ENCODE data around the gene SLMAP. TPM values are rescaled to one million over a fixed set of nuclear protein-coding genes. Genes with fewer than 3 reads are reported as not detected.

Gene SLMAP
- total and polyA plus RNA-seq, 2 of the 13 experiments (the other 11 are each of a cell fraction or from before 2014, with no cell fraction given), result 24.0 to 48.3 TPM

DNA sequence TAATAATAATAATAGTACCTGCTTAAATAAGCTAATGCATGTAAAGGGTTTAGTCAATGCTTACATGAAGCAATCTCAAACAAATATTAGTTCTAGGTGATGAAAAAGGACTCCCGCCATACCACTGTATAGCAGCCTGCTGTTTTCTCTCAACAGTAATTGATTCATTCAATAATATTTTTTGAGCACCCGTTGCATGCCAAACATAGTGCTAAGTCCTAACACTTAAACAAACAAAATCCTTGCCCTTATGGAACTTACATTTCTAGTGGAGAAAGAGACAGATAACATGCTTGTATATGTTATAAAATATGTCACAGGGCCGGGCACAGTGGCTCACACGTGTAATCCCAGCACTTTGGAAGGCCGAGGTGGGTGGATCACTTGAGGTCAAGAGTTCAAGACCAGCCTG, 190.9 kb downstream of the SLMAP start (continued):
- TF ChIP-seq ZSCAN12 (CRISPR knock-in tag; IDR thresholded peaks at IDR 0.05) (no peak), KAT8 (CRISPR knock-in tag; IDR thresholded peaks at IDR 0.05) (no peak; the same call in 1 of the 2 replicates), PAX8 (CRISPR knock-in tag; IDR thresholded peaks at IDR 0.05; ENCODE audit: borderline replicate concordance) (no peak), EHMT2 (IDR thresholded peaks at IDR 0.05; ENCODE audit: borderline replicate concordance, low read depth, low read length) (no peak), ZNF616 (CRISPR knock-in tag; IDR thresholded peaks at IDR 0.05; ENCODE audit: low read depth) (no peak), PITX1 (CRISPR knock-in tag; IDR thresholded peaks at IDR 0.05) (0 out of 2 replicates have a peak, but pooled peaks have one; percentile 27), NPAS2 (CRISPR knock-in tag; IDR thresholded peaks at IDR 0.05; ENCODE audit: borderline replicate concordance) (no peak), ZNF121 (CRISPR knock-in tag; IDR thresholded peaks at IDR 0.05) (0 out of 2 replicates have a peak, but pooled peaks have one; percentile 41), HNRNPUL1 (IDR thresholded peaks at IDR 0.05; ENCODE audit: low read depth, low read length) (no peak), ZNF598 (CRISPR knock-in tag; IDR thresholded peaks at IDR 0.05; ENCODE audit: borderline replicate concordance) (no peak), ATM (IDR thresholded peaks at IDR 0.05; ENCODE audit: borderline replicate concordance) (no peak), SUZ12 (IDR thresholded peaks at IDR 0.05; ENCODE audit: low read depth, low read length) (no peak), ZNF629 (CRISPR knock-in tag; conservative IDR thresholded peaks at IDR 0.05) (no peak), ZNF768 (CRISPR knock-in tag; IDR thresholded peaks at IDR 0.05) (no peak), ARID2 (CRISPR knock-in tag; IDR thresholded peaks at IDR 0.05; ENCODE audit: borderline replicate concordance) (0 out of 2 replicates have a peak, but pooled peaks have one; percentile 51), TBX2 (CRISPR knock-in tag; IDR thresholded peaks at IDR 0.05; ENCODE audit: borderline replicate concordance) (no peak), CREM (IDR thresholded peaks at IDR 0.05) (peak; percentile 58), CREM (CRISPR knock-in tag; IDR thresholded peaks at IDR 0.05) (no peak)
- TF ChIP-seq, protein P1, sequence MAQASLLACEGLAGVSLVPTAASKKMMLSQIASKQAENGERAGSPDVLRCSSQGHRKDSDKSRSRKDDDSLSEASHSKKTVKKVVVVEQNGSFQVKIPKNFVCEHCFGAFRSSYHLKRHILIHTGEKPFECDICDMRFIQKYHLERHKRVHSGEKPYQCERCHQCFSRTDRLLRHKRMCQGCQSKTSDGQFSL (CRISPR knock-in tag; IDR thresholded peaks at IDR 0.05), result no peak
- TF ChIP-seq, protein P2, sequence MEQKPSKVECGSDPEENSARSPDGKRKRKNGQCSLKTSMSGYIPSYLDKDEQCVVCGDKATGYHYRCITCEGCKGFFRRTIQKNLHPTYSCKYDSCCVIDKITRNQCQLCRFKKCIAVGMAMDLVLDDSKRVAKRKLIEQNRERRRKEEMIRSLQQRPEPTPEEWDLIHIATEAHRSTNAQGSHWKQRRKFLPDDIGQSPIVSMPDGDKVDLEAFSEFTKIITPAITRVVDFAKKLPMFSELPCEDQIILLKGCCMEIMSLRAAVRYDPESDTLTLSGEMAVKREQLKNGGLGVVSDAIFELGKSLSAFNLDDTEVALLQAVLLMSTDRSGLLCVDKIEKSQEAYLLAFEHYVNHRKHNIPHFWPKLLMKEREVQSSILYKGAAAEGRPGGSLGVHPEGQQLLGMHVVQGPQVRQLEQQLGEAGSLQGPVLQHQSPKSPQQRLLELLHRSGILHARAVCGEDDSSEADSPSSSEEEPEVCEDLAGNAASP (CRISPR knock-in tag; IDR thresholded peaks at IDR 0.05; ENCODE audit: borderline replicate concordance), result no peak
- TF ChIP-seq, protein P3, sequence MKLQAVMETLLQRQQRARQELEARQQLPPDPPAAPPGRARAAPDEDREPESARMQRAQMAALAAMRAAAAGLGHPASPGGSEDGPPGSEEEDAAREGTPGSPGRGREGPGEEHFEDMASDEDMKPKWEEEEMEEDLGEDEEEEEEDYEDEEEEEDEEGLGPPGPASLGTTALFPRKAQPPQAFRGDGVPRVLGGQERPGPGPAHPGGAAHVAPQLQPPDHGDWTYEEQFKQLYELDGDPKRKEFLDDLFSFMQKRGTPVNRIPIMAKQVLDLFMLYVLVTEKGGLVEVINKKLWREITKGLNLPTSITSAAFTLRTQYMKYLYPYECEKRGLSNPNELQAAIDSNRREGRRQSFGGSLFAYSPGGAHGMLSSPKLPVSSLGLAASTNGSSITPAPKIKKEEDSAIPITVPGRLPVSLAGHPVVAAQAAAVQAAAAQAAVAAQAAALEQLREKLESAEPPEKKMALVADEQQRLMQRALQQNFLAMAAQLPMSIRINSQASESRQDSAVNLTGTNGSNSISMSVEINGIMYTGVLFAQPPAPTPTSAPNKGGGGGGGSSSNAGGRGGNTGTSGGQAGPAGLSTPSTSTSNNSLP (IDR thresholded peaks at IDR 0.05; ENCODE audit: low read depth, low read length), result peak; percentile 70; the same call in 1 of the 2 replicates
- TF ChIP-seq, protein P4, sequence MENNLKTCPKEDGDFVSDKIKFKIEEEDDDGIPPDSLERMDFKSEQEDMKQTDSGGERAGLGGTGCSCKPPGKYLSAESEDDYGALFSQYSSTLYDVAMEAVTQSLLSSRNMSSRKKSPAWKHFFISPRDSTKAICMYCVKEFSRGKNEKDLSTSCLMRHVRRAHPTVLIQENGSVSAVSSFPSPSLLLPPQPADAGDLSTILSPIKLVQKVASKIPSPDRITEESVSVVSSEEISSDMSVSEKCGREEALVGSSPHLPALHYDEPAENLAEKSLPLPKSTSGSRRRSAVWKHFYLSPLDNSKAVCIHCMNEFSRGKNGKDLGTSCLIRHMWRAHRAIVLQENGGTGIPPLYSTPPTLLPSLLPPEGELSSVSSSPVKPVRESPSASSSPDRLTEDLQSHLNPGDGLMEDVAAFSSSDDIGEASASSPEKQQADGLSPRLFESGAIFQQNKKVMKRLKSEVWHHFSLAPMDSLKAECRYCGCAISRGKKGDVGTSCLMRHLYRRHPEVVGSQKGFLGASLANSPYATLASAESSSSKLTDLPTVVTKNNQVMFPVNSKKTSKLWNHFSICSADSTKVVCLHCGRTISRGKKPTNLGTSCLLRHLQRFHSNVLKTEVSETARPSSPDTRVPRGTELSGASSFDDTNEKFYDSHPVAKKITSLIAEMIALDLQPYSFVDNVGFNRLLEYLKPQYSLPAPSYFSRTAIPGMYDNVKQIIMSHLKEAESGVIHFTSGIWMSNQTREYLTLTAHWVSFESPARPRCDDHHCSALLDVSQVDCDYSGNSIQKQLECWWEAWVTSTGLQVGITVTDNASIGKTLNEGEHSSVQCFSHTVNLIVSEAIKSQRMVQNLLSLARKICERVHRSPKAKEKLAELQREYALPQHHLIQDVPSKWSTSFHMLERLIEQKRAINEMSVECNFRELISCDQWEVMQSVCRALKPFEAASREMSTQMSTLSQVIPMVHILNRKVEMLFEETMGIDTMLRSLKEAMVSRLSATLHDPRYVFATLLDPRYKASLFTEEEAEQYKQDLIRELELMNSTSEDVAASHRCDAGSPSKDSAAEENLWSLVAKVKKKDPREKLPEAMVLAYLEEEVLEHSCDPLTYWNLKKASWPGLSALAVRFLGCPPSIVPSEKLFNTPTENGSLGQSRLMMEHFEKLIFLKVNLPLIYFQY (CRISPR knock-in tag; IDR thresholded peaks at IDR 0.05; ENCODE audit: borderline replicate concordance), result no peak
